NCI-H446 (cell line): ENCODE measurements around the gene MTFR1L.
A peak's percentile ranks its signal among the peaks of the same experiment; 100 is the strongest.

Source experiments
- DNase-seq, 2 experiments: peaks; one replicate each; lab custom pipeline; 2025; lab: John Stamatoyannopoulos, UW

Gene MTFR1L

GRCh38 chr1:25819491-25820246, at the start of gene MTFR1L:
TSS of gene MTFR1L (plus strand) at chr1:25819954. CDS start at chr1:25823105, 3,151 bp downstream.
- DNase-seq, result peak; percentile 35 to 81

DNA sequence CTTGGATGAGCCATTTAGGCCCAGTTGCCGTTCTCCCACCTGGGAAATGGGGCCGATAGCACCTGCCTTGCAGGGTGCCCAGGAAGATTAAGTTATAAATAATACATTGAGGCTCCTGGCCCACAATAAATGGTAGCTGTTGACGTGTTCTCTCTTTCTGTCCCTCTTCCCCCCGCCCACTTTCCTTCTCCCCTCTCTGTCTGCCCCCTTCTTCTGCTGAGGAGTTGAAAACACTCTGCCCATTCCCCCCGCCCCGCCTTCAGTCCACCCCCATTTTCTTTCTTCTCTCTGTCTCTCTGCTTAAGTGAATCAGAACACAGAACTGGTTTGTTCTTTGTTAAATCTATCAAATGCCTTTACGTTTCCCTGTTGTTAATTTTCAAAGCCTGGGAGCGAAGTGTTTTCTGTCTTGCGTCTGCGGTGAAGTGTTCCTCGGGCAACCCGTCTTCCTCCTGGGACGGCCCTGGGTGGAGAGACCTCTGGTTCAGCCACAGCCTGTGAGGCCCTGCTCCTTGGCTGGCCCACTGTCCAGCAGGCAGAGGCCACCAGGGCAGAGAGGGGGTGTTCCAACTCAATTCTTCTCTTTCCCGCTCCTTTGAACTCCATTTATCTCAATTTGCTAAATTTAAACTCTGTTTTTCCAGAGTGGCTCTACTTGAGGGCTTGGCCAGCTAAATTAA, 49.1 kb upstream of the MTFR1L start:
- DNase-seq, result no peak

DNA sequence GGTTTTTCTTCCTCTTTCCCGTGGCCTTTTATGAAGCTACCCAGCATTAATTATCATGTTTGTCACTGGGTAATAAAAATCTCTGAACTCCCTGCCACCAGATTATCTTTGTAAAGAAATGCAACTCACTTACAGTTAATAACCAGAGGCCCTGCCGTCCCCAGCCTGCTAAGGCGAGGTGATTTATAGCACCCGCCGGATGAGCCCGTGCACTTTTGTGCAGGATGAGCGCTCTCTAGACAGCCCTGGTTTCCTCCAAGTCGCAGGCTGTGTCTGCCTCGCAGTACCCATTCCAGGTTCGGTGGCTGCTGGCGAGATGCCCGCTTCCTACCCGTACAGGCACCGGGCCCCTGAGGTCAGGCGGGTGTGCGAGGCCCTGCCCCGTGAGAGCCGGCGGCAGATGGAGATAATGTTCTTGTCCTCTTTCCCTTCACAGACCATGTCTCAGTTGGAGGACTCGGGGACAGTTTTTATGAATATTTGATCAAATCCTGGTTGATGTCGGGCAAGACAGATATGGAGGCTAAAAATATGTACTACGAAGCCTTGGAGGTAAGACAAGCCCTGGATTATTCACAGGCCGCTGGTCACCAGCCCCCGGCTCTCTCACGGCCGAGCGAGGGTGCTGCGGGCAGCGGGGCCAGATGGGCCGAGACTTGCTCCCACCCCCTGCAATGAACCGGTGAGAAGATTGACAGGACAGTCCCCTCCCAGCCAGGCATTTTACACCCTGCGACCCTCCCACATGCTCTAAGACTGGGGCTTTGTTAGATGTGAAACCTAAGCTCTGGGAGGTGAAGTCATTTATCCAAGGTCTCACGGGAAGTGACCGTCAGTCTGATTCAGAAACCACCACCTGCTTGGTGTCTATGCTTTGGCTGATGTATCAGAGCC, 48.3 kb upstream of the MTFR1L start:
- peak; percentile 37 to 76 for DNase-seq

- DNase-seq, result no peak
Observed at GRCh38 chr1:25772164-25772563, 47.6 kb upstream of the MTFR1L start.

DNA sequence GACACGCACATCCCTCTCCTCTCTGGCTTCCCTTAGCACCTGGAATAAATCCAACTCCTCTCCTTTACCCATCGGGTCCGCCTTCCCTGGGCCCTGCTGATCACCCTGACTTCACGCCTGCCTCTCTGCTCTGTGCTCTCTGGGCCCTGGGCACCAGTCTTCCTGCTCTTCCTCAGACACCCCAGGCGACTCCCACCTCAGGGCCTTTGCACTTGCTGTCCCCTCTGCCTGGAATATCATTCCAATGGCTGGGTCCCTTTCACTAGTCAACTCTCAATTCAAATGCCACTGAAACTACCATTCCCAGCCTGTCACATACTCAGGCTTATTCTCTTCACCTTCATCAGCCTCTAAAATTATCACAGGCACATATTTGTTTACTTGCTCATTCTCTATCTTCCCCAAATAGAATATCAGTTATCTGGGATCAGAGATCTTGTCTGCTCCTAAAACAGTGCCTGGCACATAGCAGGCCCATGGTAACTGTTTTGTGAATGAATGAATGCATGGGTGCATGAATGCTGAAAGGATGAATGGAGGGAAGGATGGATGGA, 47.0 kb upstream of the MTFR1L start:
- DNase-seq, result no peak

- DNase-seq, result no peak
Observed at GRCh38 chr1:25773441-25774125, 46.2 kb upstream of the MTFR1L start.

DNA sequence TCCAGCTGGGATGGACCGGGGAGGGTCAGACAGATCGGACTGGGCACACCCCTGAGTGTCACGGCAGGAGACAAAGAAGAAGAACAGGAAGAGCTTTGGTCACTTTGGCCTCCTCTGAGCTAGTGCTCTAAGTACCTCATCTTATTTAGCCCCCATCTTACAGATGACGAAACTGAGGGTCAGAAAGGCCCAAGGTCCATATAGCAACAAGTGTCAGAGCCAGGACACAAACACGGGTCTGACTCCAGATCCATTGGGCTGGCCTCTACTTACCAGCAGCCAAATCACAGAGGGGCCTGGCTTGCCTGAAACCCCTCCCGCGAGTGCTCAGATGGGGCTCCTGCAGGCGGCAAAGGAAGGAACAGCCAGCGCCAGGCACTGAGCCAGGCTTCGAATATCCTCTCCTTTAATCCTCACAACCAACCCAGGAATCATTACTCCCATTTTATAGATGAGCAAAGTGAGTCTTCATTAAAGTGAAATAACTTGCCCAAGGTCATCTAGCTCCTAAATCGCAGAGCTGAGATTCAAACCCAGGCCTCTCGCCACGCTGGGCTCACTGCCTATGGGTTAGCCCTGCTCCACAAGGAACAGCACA, 45.4 kb upstream of the MTFR1L start:
- DNase-seq, result no peak

- peak in 1 of 2 experiments; percentile 32 for DNase-seq
Observed at GRCh38 chr1:25774921-25775771, 44.6 kb upstream of the MTFR1L start.

DNA sequence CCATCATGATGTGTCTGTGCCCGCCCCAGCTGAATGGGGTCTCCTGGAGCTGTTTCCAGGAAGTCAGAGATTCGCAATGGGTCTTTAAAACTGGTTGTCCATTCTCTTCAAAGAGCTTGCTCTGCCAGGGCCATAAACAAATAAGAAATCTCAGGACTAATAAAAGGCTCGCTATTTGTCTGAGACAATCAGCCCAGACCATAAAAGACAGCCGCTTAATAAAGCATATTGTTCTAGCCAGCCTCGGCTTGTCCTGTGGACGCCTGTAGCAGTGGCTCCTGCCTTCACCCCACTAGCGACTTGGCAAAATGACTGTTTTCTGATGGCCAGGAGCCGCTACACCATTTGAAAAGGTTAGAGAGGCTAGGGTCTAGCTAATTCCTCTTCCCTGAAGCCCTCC, 40.4 kb upstream of the MTFR1L start:
- no peak for DNase-seq

DNA sequence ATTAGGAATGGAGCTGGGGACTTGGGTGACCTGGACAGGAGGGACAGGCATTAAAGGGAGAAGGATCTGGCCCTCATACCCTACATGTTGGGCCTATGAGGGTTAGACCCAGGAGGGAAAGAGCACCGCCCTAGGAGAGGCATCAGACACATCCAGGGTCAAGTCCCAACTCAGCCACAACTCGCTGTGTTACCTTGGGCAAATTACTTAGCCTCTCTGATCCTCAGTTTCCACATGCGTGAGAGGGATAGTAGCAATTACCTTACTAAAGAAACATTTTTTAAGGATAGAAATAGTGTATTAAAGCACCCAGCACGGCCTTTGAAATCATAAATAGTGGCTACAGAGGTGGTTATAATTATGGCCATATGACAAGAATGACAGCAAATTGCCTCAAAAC, 39.9 kb upstream of the MTFR1L start:
- no peak for DNase-seq

DNA sequence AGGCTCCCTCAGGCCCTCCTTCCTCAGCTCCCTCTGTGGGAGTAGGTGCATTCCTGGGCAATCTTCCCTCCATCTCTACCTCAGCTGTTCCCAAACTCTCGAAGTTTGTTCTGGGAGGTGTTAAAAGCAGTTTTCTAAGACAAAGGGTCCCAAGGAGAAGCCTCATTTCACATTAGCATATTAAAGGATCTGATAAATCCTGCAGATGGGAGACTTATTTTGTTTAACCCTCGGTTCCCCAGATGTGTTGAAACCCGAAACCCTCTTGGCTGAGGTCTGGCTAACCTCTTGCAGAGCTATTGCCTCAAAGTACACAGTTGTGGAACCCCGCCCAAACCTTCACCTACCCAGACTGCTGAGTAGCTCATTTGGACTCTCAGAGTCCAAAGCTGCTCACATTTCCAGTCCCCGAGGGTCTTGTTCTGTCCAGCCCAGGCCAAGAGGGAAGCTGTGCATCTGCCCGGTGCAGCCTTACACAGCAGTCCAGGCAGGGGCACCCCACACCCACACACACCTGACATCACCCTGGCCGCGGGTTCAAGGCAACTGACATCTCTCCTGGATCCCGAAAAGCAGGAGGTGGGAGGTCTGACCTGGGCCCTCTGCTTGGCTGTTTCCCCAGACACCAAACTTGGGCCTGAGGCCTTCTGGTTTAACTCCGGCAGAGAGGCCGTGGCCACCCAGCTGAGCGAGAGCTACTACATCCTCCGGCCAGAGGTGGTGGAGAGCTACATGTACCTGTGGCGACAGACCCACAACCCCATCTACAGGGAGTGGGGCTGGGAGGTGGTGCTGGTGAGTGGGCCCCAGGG, 39.2 kb upstream of the MTFR1L start:
- DNase-seq, result no peak

DNA sequence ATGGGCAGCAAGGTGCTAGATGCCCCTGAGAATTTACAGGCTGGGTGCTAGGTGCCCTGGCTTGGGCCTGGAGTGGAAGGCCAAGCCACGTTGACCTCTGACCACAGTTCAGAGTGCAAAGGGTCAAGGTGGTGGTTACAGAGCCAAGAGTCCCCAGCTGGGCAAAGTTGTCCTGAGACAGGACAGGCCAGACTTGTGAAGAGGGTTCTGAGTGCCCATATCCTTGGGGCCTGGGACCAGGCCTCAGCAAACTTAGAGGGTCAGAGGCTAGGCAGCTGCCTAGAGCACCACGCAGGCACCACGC, 38.7 kb upstream of the MTFR1L start:
- no peak for DNase-seq

DNA sequence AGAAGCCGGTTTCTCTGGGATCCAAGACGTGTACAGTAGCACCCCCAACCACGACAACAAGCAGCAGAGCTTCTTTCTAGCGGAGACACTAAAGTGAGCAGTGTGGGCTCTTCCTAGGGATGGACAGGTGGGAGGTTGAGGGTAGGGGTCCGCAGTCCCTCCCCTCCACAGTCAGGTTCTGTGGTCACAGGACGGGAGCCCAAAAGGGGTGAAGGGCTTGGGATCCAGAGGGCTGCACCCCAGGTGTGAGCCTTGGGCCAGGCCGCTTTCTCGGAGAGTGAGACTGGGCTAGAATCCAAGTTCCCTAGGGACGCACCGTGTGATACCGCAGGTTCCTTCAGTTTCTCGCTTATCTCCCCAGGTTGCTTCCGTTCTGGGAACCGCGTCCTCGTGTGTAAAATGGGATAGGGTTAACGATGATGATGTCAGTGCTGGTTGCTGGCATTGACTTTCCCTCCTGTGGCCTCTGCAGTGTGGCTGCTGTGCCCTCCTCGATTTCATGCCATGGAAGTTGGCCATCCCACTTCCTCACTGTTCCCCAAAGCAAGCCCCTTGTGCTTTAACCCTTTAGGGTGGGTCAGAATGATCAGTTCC, 37.0 kb upstream of the MTFR1L start:
- DNase-seq, result no peak

GRCh38 chr1:25784575-25785051, 35.1 kb upstream of the MTFR1L start:
- DNase-seq, result peak in 1 of 2 experiments; percentile 46

- DNase-seq, result no peak
Observed at GRCh38 chr1:25785333-25786067, 34.3 kb upstream of the MTFR1L start.

DNA sequence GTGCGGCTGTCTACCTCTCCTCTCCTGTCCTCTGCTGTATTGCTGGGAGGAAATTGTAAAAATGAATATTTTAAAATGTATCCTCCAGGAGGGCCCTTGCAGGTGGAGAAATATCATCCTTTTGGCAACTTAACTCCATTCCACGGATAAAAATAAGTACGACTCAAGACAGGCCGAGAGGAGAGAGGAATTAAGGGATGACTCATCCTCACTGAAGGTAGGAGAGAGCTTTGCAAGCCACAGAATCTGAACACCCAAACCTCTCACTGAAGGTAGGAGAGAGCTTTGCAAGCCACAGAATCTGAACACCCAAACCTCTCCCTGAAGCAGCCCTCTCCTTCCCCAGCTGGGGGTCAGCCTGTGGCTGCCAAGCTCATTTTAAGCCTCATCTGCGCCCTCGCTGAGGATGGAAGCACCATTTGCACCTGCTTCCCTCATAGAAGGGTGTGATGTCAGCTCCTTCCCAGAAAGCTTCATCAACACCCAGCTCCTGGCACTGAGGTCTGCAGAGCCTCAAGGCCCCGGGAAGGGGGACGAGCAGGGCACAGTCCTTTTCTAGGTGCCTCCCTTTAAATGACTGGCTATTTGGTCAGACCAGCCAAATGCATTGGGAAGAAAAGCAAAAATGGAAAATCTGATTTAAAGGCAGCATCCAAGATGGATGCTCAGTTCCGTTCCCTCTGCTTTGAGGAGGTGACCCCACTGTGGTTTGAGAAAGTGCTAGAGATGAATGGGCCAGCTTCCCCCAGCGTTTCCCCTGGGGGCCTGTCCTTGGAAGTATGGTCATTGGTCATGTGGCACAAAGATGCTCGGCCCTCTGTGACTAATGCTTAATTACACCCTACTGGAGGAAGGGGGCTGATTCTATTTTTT, 32.6 kb upstream of the MTFR1L start:
- no peak for DNase-seq

- DNase-seq, result no peak
Observed at GRCh38 chr1:25787760-25788166, 32.0 kb upstream of the MTFR1L start.
